Activated naive CD8-positive, alpha-beta T cell treated with anti-CD3 and anti-CD28 coated beads, Interleukin-2, amount 50 U/mL, for 24 hours (primary cell): ENCODE data around the gene PRAMEF14.
"Not testable (repeated sequence)": the region's sequence is repeated elsewhere in the genome, so short reads cannot be mapped to it uniquely, and the experiment has no call there.

Experiments
- ATAC-seq: fragments of 150-1000 bp; cut with Tn5 transposase; one replicate; pipeline ENCODE4 v1.10.0; 2021
- DNase-seq: peaks from one replicate; pipeline ENCODE4 v3.0.0; 2021
- H3K27ac Mint-ChIP-seq: one replicate; pipeline ENCODE4 v1.8.0; 2021; ENCODE audit warnings: mild to moderate bottlenecking, mixed read lengths
- H3K27me3 Mint-ChIP-seq: one replicate; pipeline ENCODE4 v1.8.0; 2021; ENCODE audit warnings: mixed read lengths
- H3K36me3 Mint-ChIP-seq: one replicate; pipeline ENCODE4 v1.8.0; 2021; ENCODE audit warnings: low read depth, mixed read lengths
- H3K4me1 Mint-ChIP-seq: one replicate; pipeline ENCODE4 v1.8.0; 2021; ENCODE audit warnings: mixed read lengths
- H3K4me3 Mint-ChIP-seq: one replicate; pipeline ENCODE4 v1.8.0; 2021; ENCODE audit warnings: mild to moderate bottlenecking, moderate library complexity, mixed read lengths
- H3K9me3 Mint-ChIP-seq: one replicate; pipeline ENCODE4 v1.8.0; 2021; ENCODE audit warnings: mixed read lengths

PRAMEF14 gene

DNA sequence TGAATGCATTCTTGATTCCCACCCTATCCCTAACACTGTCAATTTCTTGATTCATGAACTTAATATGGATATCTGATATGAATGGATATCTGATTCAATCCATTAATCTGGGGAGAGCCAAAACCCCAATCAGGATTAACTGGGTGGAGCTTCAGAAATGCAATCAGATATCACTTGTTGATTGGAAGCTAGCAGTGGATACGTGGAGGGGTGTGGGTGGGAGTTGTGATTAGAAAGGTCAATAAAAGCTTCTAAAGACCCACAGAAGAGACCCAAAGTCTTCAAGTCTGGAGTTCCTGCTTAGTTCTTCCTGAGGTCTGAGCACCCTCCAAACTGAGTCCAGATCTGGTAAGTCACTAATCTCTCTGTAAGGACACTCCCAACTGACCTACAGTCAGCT, 43.7 kb downstream of the PRAMEF14 start, which contains the start of gene PRAMEF33:
Gene PRAMEF33 (plus strand): TSS at position 301 of the 400 bp plus-strand sequence. CDS start 2,416 bp downstream, outside the sequence.
- not testable (repeated sequence) for H3K9me3 Mint-ChIP-seq

DNA sequence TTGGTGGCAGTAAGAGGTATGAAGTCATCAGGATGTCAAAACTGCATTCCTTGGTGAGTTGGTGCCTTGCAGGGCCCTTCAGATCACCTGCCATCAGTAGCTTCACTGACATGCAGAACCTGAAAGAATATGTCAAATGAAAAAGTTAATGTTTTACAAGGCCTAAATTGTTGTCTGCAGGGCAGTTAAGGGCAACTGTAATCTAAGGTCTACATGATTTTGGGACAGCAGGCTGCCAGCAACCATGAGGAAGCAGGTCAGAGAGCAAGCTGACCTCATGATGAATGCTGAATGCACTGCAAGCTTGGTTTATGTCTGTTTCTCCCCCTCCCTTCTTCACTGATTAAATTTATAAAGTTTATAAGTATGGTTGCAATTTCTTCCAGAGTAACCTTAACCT, 44.7 kb downstream of the PRAMEF14 start:
- H3K27ac Mint-ChIP-seq, H3K27me3 Mint-ChIP-seq, H3K4me1 Mint-ChIP-seq, H3K36me3 Mint-ChIP-seq, ATAC-seq, H3K4me3 Mint-ChIP-seq, H3K9me3 Mint-ChIP-seq, DNase-seq: not testable (repeated sequence)

More for the DNA sequence above, 43.7 kb downstream of the PRAMEF14 start, which contains the start of gene PRAMEF33:
- H3K4me1 Mint-ChIP-seq, H3K27me3 Mint-ChIP-seq, ATAC-seq, H3K27ac Mint-ChIP-seq, H3K36me3 Mint-ChIP-seq, H3K4me3 Mint-ChIP-seq, DNase-seq: not testable (repeated sequence)

DNA sequence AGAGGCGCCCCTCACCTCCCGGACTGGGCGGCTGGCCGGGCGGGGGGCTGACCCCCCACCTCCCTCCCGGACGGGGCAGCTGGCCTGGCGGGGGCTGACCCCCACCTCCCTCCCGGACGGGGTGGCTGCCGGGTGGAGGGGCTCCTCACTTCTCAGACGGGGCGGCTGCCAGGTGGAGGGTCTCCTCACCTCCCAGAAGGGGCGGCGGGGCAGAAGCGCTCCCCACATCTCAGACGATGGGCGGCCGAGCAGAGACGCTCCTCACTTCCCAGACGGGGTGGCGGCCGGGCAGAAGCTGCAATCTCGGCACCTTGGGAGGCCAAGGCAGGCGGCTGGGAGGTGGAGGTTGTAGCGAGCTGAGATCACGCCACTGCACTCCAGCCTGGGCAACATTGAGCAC, 48.2 kb downstream of the PRAMEF14 start:
- H3K27me3 Mint-ChIP-seq, DNase-seq, H3K4me3 Mint-ChIP-seq, H3K27ac Mint-ChIP-seq, H3K9me3 Mint-ChIP-seq, ATAC-seq, H3K4me1 Mint-ChIP-seq, H3K36me3 Mint-ChIP-seq: not testable (repeated sequence)

DNA sequence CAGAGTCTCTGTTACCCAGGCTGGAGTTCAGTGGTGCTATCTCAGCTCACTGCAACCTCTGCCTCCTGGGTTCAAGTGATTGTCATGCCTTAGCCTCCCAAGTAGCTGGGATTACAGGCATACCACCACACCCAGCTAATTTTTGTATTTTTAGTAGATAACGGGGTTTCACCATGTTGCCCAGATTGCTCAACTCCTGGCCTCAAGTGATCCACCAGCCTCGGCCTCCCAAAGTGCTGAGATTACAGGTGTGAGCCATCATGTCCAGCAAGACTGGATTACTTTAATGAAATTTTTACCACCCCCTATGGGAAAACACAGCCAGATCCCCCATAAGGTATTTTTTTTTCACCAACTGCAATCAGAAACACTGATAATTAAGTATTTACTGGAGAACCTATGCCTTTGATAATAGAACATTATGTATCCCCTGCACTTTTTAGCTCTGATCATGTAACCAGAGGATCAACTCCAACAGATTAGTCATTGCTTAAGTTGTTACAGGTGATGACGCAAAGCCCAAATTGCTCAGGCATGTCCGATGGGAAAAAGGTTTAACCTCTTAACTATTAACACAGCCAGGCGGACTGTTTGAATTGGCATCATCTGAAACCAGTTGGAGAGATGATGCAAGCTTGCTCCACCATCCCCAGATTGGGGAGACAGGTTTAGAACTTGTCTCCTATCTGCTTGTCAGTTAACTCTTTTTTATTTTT, 49.6 kb downstream of the PRAMEF14 start:
- ATAC-seq, H3K4me3 Mint-ChIP-seq, H3K9me3 Mint-ChIP-seq, H3K4me1 Mint-ChIP-seq, DNase-seq, H3K27ac Mint-ChIP-seq, H3K27me3 Mint-ChIP-seq, H3K36me3 Mint-ChIP-seq: not testable (repeated sequence)
